ENCODE measurements around the gene TOX4. TPM values are rescaled to one million over a fixed set of nuclear protein-coding genes. Genes with fewer than 3 reads are reported as not detected.

Gene TOX4
- total RNA-seq, 1 donor from 2014 or later: 35.7 TPM

- peak overlapping the region; percentile 100 for H3K27ac ChIP-seq
- peak overlapping the region; percentile 74 for H3K4me3 ChIP-seq
- H3K36me3 Mint-ChIP-seq: peaks cover 26% of the 10 kb centered on the region
- H3K9ac ChIP-seq: no peak overlapping the region
- no peak for DNase-seq (ENCODE audit: low spot score)
- H3K4me1 Mint-ChIP-seq: peaks cover 68% of the 10 kb centered on the region
- TF ChIP-seq EZH2phosphoT487 (IDR thresholded peaks at IDR 0.05) (no peak), CTCF (IDR thresholded peaks at IDR 0.05) (no peak)
- no peaks in the 10 kb centered on the region for H3K9me3 ChIP-seq (ENCODE audit: low read depth)
- peaks cover 74% of the 10 kb centered on the region for H3K4me1 ChIP-seq
- H3K27ac Mint-ChIP-seq: peak overlapping the region; percentile 99
- H3K79me2 ChIP-seq (ENCODE audit: low read depth): peaks cover 90% of the 10 kb centered on the region
- peaks cover 2% of the 10 kb centered on the region for H3K9me3 Mint-ChIP-seq
- H3K4me2 ChIP-seq: peak overlapping the region; percentile 92
- H3K4me3 Mint-ChIP-seq: peak overlapping the region; percentile 63
- H3K36me3 ChIP-seq: peaks cover 11% of the 10 kb centered on the region
- peaks cover 15% of the 10 kb centered on the region for H3K27me3 Mint-ChIP-seq (ENCODE audit: insufficient read depth, low read depth)
- H3F3A ChIP-seq (ENCODE audit: low read depth): peaks cover 75% of the 10 kb centered on the region
- peaks cover 89% of the 10 kb centered on the region for H4K20me1 ChIP-seq (ENCODE audit: low read depth)
- no peaks in the 10 kb centered on the region for H3K27me3 ChIP-seq
- no peak overlapping the region for H2AFZ ChIP-seq (replicated peaks)
These were observed 51.7 kb downstream of the TOX4 start for GRCh38 chr14:21528381-21529348.

GRCh38 chr14:21529515-21529914 lies 52.5 kb downstream of the TOX4 start:
- Histone ChIP-seq H3K9ac (no peak overlapping the region), H3K27me3 (no peaks in the 10 kb centered on the region), H3K4me2 (peak overlapping the region; percentile 92), H4K20me1 (ENCODE audit: low read depth) (peaks cover 89% of the 10 kb centered on the region), H3K4me3 (no peak overlapping the region), H3K36me3 (peaks cover 11% of the 10 kb centered on the region), H2AFZ (replicated peaks) (no peak overlapping the region), H3K79me2 (ENCODE audit: low read depth) (peaks cover 90% of the 10 kb centered on the region), H3K9me3 (ENCODE audit: low read depth) (no peaks in the 10 kb centered on the region), H3F3A (ENCODE audit: low read depth) (peaks cover 82% of the 10 kb centered on the region), H3K27ac (peak overlapping the region; percentile 100), H3K4me1 (peaks cover 72% of the 10 kb centered on the region)
- no peak for DNase-seq (ENCODE audit: low spot score)
- Mint-ChIP-seq H3K4me3 (peak overlapping the region; percentile 6), H3K36me3 (peaks cover 17% of the 10 kb centered on the region), H3K9me3 (peaks cover 2% of the 10 kb centered on the region), H3K27me3 (ENCODE audit: insufficient read depth, low read depth) (peaks cover 11% of the 10 kb centered on the region), H3K4me1 (peaks cover 68% of the 10 kb centered on the region), H3K27ac (peak overlapping the region; percentile 79)
- TF ChIP-seq EZH2phosphoT487 (IDR thresholded peaks at IDR 0.05) (no peak), CTCF (IDR thresholded peaks at IDR 0.05) (no peak), EZH2 (IDR thresholded peaks at IDR 0.05) (no peak)

- H3K4me3 ChIP-seq: peak overlapping the region; percentile 100
- DNase-seq (ENCODE audit: low spot score): no peak
- H3K9me3 Mint-ChIP-seq: no peaks in the 10 kb centered on the region
- peaks cover 9% of the 10 kb centered on the region for H3K36me3 Mint-ChIP-seq
- H3K27me3 ChIP-seq: no peaks in the 10 kb centered on the region
- H2AFZ ChIP-seq (replicated peaks): no peak overlapping the region
- peaks cover 7% of the 10 kb centered on the region for H3K36me3 ChIP-seq
- H3K27ac ChIP-seq: peak overlapping the region; percentile 24
- peaks cover 87% of the 10 kb centered on the region for H3F3A ChIP-seq (ENCODE audit: low read depth)
- H4K20me1 ChIP-seq (ENCODE audit: low read depth): peaks cover 70% of the 10 kb centered on the region
- peaks cover 63% of the 10 kb centered on the region for H3K4me1 ChIP-seq
- H3K4me2 ChIP-seq: peak overlapping the region; percentile 96
- no peaks in the 10 kb centered on the region for H3K9me3 ChIP-seq (ENCODE audit: low read depth)
- H3K79me2 ChIP-seq (ENCODE audit: low read depth): peaks cover 100% of the 10 kb centered on the region
- H3K27me3 Mint-ChIP-seq (ENCODE audit: insufficient read depth, low read depth): peaks cover 7% of the 10 kb centered on the region
- TF ChIP-seq CTCF (IDR thresholded peaks at IDR 0.05): no peak
- no peak for TF ChIP-seq EZH2 (IDR thresholded peaks at IDR 0.05)
- no peak for TF ChIP-seq EZH2phosphoT487 (IDR thresholded peaks at IDR 0.05)
- H3K4me1 Mint-ChIP-seq: peaks cover 59% of the 10 kb centered on the region
- peak overlapping the region; percentile 90 for H3K4me3 Mint-ChIP-seq
- H3K9ac ChIP-seq: peak overlapping the region; percentile 43
- peak overlapping the region; percentile 94 for H3K27ac Mint-ChIP-seq
These were observed 56.3 kb downstream of the TOX4 start for GRCh38 chr14:21533294-21533693.
